Stimulated activated CD4-positive, alpha-beta T cell treated with anti-CD3 and anti-CD28 coated beads, Interleukin-4, amount 100 ng/mL, for 4 hours (primary cell): Measurements from ENCODE around the gene RABEP1.
"Not testable (repeated sequence)": the region's sequence is repeated elsewhere in the genome, so short reads cannot be mapped to it uniquely, and the experiment has no call there.

Source experiments
- DNase-seq, 2 experiments: peaks; one replicate each; pipeline ENCODE4 v3.0.0-alpha.2; 2020

Gene RABEP1

GRCh38 chr17:5429191-5429887, 147.3 kb downstream of the RABEP1 start:
- DNase-seq: no peak

GRCh38 chr17:5430413-5430999, 148.4 kb downstream of the RABEP1 start:
- no peak for DNase-seq

GRCh38 chr17:5431234-5431633, 149.2 kb downstream of the RABEP1 start:
- DNase-seq: not testable (repeated sequence)

- no peak for DNase-seq
These were observed 150.0 kb downstream of the RABEP1 start for GRCh38 chr17:5431949-5432556.

GRCh38 chr17:5434984-5435383, 152.9 kb downstream of the RABEP1 start:
- DNase-seq: no peak
